ENCODE results near the gene PSPC1.
"Not testable (repeated sequence)": the region's sequence is repeated elsewhere in the genome, so short reads cannot be mapped to it uniquely, and the experiment has no call there.

PSPC1 gene, protein sequence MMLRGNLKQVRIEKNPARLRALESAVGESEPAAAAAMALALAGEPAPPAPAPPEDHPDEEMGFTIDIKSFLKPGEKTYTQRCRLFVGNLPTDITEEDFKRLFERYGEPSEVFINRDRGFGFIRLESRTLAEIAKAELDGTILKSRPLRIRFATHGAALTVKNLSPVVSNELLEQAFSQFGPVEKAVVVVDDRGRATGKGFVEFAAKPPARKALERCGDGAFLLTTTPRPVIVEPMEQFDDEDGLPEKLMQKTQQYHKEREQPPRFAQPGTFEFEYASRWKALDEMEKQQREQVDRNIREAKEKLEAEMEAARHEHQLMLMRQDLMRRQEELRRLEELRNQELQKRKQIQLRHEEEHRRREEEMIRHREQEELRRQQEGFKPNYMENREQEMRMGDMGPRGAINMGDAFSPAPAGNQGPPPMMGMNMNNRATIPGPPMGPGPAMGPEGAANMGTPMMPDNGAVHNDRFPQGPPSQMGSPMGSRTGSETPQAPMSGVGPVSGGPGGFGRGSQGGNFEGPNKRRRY

GRCh38 chr13:19782727-19783682 lies at the start of gene PSPC1:
Gene PSPC1, minus strand, starts transcription at chr13:19782945. Its CDS starts 188 bp downstream, at chr13:19782757.
- peak; percentile 98 for DNase-seq

GRCh38 chr13:19822673-19823072 lies 39.9 kb upstream of the PSPC1 start:
- no peak for DNase-seq

DNA sequence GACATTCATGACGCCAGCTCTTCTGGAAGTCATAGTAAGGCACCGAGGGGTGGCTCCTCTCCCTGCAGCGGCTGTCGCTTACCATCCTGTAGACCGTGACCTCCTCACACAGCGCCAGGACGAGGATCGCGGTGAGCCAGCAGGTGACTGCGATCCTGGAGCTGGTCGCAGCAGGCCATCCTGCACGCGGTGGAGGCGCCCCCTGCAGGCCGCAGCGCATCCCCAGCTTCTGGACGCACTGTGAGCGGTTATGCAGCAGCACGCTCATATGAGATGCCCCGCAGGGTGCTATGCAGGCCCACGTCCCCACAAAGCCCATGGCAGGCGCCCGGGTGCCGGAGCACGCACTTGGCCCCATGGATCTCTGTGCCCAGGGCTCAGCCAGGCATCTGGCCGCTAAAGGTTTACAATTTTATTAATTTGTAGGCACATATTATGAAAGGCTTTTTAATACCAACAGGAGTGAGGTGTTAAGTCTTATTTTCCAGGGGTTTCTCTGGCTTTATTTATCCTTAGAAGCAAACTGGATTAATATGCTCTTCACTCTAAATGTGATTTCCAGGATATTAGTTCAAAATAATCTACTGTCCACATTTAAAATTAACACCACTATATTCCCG lies 35.6 kb upstream of the PSPC1 start:
- peak; percentile 32 for DNase-seq

DNA sequence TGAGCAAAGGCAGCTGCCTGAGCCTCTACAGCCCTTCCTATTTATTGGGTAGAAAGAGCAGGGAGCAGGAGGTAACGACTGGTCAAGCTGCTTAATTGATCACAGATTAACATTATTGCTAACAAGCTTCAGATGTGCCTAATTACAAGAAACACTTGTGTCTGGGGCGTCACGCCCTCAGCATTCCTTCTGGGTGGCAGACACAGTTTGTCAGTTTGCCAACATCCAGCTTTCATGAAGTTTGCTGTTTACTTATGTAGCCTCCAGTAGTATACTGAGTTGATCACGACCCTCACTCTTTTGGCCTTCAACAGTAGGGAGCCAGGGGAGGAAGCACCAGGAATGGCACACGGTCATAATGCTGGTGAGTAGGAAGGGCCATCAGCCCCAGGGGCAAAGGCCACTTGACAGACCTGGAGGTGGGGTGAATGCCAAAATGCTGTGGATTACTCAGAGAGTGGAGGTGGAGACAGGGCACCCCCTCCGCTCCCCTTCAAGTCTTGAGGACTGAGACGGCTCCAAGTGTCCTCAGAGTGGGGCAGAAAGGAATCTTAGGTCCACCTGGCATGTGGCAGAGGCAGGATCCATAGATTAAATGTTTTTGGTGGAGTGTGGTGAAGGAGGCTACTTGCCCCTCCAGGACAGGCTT lies 34.9 kb upstream of the PSPC1 start:
- DNase-seq, result no peak

- no peak for DNase-seq
Observed at GRCh38 chr13:19817106-19817505, 34.4 kb upstream of the PSPC1 start.

- not testable (repeated sequence) for DNase-seq
Observed at GRCh38 chr13:19815842-19816241, 33.1 kb upstream of the PSPC1 start.

- no peak for DNase-seq
Observed at GRCh38 chr13:19810996-19811881, 28.5 kb upstream of the PSPC1 start.

DNA sequence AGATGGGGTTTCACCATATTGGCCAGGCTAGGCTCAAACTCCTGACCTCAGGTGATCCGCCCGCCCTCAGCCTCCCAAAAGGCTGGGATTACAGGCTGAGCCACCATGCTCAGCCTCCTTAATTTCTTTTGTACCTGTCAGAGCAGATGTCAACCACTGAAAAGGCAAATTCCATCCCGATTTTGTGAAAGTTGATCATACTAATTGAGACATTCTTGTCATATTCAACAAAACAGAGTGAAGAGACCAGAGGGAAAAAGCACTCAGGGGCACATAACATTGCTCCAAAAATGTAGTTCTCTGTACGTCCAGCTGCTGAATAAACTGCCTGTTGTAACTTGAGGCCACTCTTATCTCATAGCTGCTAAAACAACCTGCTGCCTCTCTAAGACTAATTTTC lies 27.4 kb upstream of the PSPC1 start:
- no peak for DNase-seq

- no peak for DNase-seq
Observed at GRCh38 chr13:19805765-19806164, 23.0 kb upstream of the PSPC1 start.

- DNase-seq, result no peak
Observed at GRCh38 chr13:19795956-19796355, 13.2 kb upstream of the PSPC1 start.

DNA sequence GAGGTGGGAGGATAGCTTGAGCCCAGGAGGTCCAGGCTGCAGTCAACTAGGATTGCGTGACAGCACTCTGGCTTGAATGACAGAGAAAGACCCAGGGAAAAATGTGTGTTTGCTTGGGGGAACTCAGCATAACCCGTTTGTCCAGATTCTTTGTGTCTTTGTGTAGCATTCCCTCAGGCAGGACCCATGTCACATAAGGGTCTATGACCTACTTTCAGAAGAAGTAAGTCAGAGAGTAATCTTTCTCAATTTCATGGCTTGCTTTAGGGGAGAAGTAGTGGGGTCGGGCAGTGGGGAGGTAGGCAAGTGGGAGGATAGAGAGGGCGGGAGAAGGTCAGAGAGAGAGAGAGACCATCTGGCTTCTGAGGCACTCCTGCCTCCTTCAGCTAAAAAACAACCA lies 11.9 kb upstream of the PSPC1 start:
- DNase-seq, result no peak

- DNase-seq, result no peak
Observed at GRCh38 chr13:19791953-19792537, 9.3 kb upstream of the PSPC1 start.

DNA sequence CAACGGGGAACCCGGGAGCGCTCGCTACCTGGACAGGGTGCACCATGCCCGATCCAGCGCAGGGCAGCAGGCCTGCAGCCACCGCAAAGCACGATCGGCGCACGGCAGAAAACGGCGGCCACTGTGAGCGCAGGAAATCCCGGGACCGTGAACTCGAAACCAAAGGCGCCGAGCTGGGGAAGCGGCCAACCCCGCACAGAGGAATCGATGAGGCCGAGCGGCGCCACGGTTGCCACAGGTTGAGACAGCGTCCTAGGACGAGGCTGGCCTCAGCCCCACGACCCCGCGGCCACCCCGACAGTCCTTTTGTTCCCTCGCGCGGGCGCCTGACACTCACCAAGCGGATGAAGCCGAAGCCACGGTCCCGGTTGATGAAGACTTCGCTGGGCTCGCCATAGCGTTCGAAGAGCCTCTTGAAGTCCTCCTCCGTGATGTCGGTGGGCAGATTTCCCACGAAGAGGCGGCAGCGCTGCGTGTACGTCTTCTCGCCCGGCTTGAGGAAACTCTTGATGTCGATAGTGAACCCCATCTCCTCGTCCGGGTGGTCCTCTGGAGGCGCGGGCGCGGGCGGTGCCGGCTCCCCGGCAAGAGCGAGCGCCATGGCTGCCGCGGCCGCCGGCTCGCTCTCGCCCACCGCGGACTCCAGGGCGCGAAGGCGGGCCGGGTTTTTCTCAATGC lies 557 bp downstream of the PSPC1 start:
- DNase-seq, result peak; percentile 81

DNA sequence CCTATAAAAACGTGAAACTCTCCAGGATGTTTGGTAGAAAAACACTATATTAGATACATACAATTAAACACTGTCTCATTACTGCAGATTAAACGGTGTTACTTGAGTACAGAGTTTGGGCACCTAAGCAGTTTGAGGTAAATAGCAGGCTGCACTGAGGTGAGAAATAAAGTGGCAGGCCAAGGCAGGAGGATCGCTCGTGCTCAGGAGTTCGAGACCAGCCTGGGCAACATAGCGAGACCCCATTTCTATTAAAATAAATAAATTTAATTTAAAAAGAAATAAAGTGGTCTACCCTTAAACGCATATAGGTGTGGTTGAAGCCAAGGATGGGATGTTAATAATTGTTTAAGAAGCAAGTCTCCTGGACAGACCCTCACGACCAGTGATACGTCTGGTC lies 1.2 kb downstream of the PSPC1 start:
- no peak for DNase-seq

DNA sequence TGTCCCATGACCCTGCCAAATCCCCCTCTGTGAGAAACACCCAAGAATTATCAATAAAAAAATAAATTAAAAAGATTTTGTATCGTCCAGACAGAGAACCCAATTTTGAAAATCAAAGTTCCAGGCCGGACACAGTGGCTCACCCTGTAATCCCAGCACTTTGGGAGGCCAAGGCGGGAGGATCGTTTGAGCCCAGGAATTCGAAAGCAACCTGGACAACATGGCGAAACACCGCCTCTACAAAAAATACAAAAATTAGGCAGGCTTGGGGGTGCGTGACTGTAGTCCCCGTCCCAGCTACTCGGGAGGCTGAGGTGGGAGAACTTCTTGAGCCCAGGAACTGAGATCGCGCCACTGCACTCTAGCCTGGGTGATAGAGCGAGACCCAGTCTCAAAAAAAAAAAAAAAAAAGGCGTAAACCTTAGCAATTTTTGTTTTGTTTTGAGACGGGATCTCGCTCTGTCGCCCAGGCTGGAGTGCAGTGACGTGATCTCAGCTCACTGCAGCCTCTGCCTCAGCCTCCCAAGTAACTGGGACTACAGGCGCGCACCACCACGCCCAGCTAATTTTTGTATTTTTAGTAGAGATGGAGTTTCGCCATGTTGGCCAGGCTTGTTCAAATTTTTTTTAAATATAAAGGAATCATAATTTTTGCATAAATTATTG lies 1.9 kb downstream of the PSPC1 start:
- not testable (repeated sequence) for DNase-seq

- DNase-seq, result no peak
Observed at GRCh38 chr13:19772306-19772705, 10.4 kb downstream of the PSPC1 start.

DNA sequence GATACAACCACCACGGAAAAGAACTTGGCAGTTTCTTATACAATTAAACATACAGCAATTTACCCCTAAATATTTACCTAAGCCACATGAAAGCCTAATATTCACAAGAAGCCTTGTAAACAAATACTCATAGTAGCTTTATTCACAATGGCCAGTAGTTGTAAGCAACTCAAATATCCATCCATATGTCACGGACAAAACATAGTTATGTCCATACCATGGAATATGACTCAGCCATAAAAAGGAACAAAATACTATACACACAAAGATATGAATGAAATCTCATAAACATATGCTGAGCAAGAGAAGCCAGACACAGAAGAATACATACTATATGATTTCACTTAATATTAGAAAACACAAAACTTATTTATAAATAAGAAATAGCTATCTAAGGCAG lies 12.9 kb downstream of the PSPC1 start:
- DNase-seq, result no peak

GRCh38 chr13:19767966-19768365 lies 14.8 kb downstream of the PSPC1 start:
- no peak for DNase-seq

- DNase-seq, result no peak
Observed at GRCh38 chr13:19766591-19766990, 16.2 kb downstream of the PSPC1 start.

GRCh38 chr13:19764237-19764636 lies 18.5 kb downstream of the PSPC1 start:
- DNase-seq, result no peak

All from suppressor macrophage treated with lipopolysaccharide for 4 hours (primary cell).